T-cell (primary cell): Measurements from ENCODE around the gene EXOC4. TPM values are rescaled to one million over a fixed set of nuclear protein-coding genes. Genes with fewer than 3 reads are reported as not detected.
"Not testable (repeated sequence)": the region's sequence is repeated elsewhere in the genome, so short reads cannot be mapped to it uniquely, and the experiment has no call there.

Experiments used
- ATAC-seq, 4 experiments: fragments of 200-7000 bp in 3 of 4; fragments of 150-1000 bp in 1 of 4; cut with Tn5 transposase; replicated peaks in 1 of 4; 1 replicate in 3 of 4; 2 replicates in 1 of 4; pipeline ENCODE4 v1.10.0; 2021; ENCODE audit warnings: moderate library complexity in 3 of 4, mild to moderate bottlenecking in 2 of 4, moderate number of reproducible peaks in 1 of 4
- CTCF ChIA-PET, 2 donors: fragments of 300-600 bp; sonication (Branson Sonifier 250); formaldehyde crosslinking; loops; one replicate each; lab custom pipeline; 2022; ENCODE audit warnings: antibody characterized with exemption in 2 of 2; lab: Charles Lee
- POLR2A ChIA-PET, 2 donors: fragments of 300-600 bp; sonication (Branson Sonifier 250); formaldehyde crosslinking; loops; one replicate each; lab custom pipeline; 2022; ENCODE audit warnings: antibody characterized with exemption in 2 of 2; lab: Charles Lee
- DNase-seq, 35 experiments: peaks; one replicate each; pipeline versions ENCODE4 v3.0.0 to v3.0.0-alpha.2; 2013 to 2023
- H3K27ac ChIP-seq: one replicate; pipeline ENCODE4 v1.5.1; 2013; ENCODE audit warnings: low read length
- H3K27me3 ChIP-seq, 2 experiments: replicated peaks in 1 of 2; 1 replicate in 1 of 2; 2 replicates in 1 of 2; pipeline versions ENCODE4 v1.6.1 to v1.7.0; 2013; ENCODE audit warnings: low read length in 1 of 2, mixed read lengths in 1 of 2; ENCODE audit not compliant: control insufficient read depth in 2 of 2, insufficient read depth in 2 of 2; ENCODE audit errors: extremely low read depth in 1 of 2
- H3K36me3 ChIP-seq, 2 donors: 1 replicate in 1 of 2; 2 replicates in 1 of 2; pipeline versions ENCODE4 v1.6.1 to v1.7.0; 2013; ENCODE audit warnings: low read length in 1 of 2; ENCODE audit not compliant: control insufficient read depth in 2 of 2, insufficient read depth in 1 of 2; ENCODE audit errors: extremely low read depth in 1 of 2
- H3K4me1 ChIP-seq, 2 experiments: 1 replicate in 1 of 2; 2 replicates in 1 of 2; pipeline versions ENCODE4 v1.6.1 to v1.7.0; 2013; ENCODE audit warnings: low read length in 2 of 2, mixed read lengths in 1 of 2; ENCODE audit not compliant: insufficient read depth in 2 of 2, control insufficient read depth in 1 of 2; ENCODE audit errors: extremely low read depth in 1 of 2
- H3K4me3 ChIP-seq, 2 donors: 1 replicate in 1 of 2; 2 replicates in 1 of 2; pipeline versions ENCODE4 v1.5.1 to v1.7.0; 2013; ENCODE audit warnings: mild to moderate bottlenecking in 2 of 2, low read length in 1 of 2, moderate library complexity in 1 of 2; ENCODE audit not compliant: control insufficient read depth in 1 of 2; ENCODE audit errors: extremely low read depth in 1 of 2
- H3K9me3 ChIP-seq: 2 replicates; pipeline ENCODE4 v1.7.0; 2013
- H3K27ac Mint-ChIP-seq, 2 donors: one replicate each; pipeline ENCODE4 v1.8.0; 2020 to 2021; ENCODE audit warnings: mild to moderate bottlenecking in 2 of 2, mixed read lengths in 2 of 2
- H3K27me3 Mint-ChIP-seq, 2 donors: one replicate each; pipeline ENCODE4 v1.8.0; 2021 to 2022; ENCODE audit warnings: mixed read lengths in 2 of 2
- H3K36me3 Mint-ChIP-seq: one replicate; pipeline ENCODE4 v1.8.0; 2021; ENCODE audit warnings: mixed read lengths
- H3K4me1 Mint-ChIP-seq, 3 donors: one replicate each; pipeline ENCODE4 v1.8.0; 2020 to 2022; ENCODE audit warnings: mixed read lengths in 3 of 3, mild to moderate bottlenecking in 1 of 3
- H3K4me3 Mint-ChIP-seq, 3 donors: one replicate each; pipeline ENCODE4 v1.8.0; 2020 to 2022; ENCODE audit warnings: mild to moderate bottlenecking in 3 of 3, mixed read lengths in 3 of 3, moderate library complexity in 3 of 3
- H3K9me3 Mint-ChIP-seq, 3 donors: one replicate each; pipeline ENCODE4 v1.8.0; 2020 to 2022; ENCODE audit warnings: mixed read lengths in 3 of 3
- WGBS: methylation state at CpG from one replicate; pipeline ENCODE4 v1.1.5; 2013; ENCODE audit warnings: missing lambda C conversion rate; ENCODE audit not compliant: insufficient coverage; 5-methylcytosine and 5-hydroxymethylcytosine counted together
- total RNA-seq, 35 experiments: library from RNA in 6 of 35; stranded (reverse) in 6 of 35; fragments of 120-200 nt in 1 of 35; gene quantifications; one replicate each; pipeline versions ENCODE4 v1.2.1 to v1.2.4 and lab custom pipeline; 2013 to 2026

EXOC4 gene
- total RNA-seq, result 100 to 1,000 TPM in 2 of 5 donors, 10 to 100 TPM in 3; 58.2 to 108 (median 64.8) TPM
- 75.6 TPM for total RNA-seq (2013)
- 23.4 to 97.0 (median 61.0) reads per million in 29 experiments for total RNA-seq (lab: John Stamatoyannopoulos, UW)

DNA sequence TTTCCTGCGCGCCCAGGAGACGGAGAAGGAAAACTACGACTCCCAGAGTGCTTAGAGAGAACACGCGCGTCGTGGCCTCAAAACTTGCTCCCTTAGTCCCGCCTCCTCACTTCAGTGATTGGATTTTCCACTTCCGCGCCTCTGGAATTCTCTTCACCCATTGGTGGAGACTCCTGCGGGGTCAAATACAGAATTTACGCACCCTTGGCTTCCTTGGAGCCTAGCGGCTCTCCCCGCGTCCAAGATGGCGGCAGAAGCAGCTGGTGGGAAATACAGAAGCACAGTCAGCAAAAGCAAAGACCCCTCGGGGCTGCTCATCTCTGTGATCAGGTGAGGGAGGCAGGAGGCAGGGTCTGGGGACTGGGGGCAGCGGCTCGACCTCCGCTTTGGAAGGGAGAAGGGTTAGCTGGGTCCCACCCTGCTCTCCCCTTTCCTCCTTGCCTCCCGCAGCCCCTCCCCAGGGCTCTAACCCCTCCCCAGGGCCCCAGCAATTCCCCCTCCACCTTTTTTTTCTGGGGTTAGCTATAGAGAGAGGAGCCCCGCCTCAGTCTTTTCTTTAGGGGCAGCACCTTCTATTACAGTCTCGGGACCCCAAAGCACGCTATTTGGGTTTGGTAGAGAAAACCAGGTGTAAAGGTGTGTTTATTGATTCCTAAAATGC is at the start of gene EXOC4:
TSS of gene EXOC4 (plus strand) at position 221 of the 661 bp plus-strand sequence.
- no peaks in the 10 kb centered on the region for H3K9me3 ChIP-seq
- Mint-ChIP-seq H3K36me3 (no peaks in the 10 kb centered on the region), H3K9me3 (no peaks in the 10 kb centered on the region), H3K27me3 (no peaks in the 10 kb centered on the region), H3K4me3 (peak within 1 kb of the TSS; percentile 92 to 96 (median 93)), H3K4me1 (peaks cover 33 to 47% (median 45%) of the 10 kb centered on the region in 3 donors), H3K27ac (peak within 1 kb of the TSS; percentile 88 to 94)
- no peaks in the 10 kb centered on the region for H3K36me3 ChIP-seq
- peak within 1 kb of the TSS; percentile 91 for H3K4me3 ChIP-seq
- H3K4me1 ChIP-seq, result peaks cover 6 to 8% of the 10 kb centered on the region in 2 experiments
- ATAC-seq (peak; percentile 99 to 100 (median 100)), DNase-seq (peak; percentile 75 to 98 (median 91))
- H3K27ac ChIP-seq, result peak within 1 kb of the TSS; percentile 83
- under 1% methylated on average over 18 of the region's 25 CpGs for WGBS
- no peaks in the 10 kb centered on the region for H3K27me3 ChIP-seq
- CTCF ChIA-PET, result interaction anchor here (0.6 to 1.1 kb wide), 4 partner anchors 174 to 1064 kb away, joined by 3 to 5 read pairs (median 4); partner anchors contain the start of gene SLC35B4 (in 1 of the 2)
- POLR2A ChIA-PET, result interaction anchor here (0.6 to 0.7 kb wide), 3 partner anchors 171 to 883 kb away, joined by 3 to 5 read pairs (median 3); partner anchors contain the start of gene CHCHD3 (in 1 of the 2)

DNA sequence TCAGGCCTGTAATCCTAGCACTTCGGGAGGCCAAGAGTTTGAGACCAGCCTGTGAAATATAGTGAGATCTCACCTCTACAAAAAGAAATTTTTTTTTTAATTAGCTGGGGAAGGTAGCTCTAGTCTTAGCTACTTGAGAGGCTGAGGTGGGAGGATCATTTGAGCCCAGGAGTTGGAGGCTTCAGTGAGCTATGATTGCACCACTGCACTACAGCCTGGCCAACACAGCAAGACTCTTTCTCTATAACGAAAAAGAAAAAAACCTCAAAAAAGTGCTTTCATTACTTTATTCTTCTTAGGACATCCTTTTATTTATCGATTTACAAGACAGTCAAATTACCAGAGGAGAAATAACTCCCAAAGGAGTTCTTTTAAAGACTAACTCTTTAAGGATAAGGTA is 49.4 kb upstream of the EXOC4 start:
- H3K9me3 ChIP-seq, result no peaks in the 10 kb centered on the region
- no peaks in the 10 kb centered on the region for H3K36me3 ChIP-seq
- no CpG with 5 or more reads among the region's 3 CpGs for WGBS
- ChIA-PET POLR2A (interaction anchor here in 1 of 2 donors (0.7 kb wide), 1 partner anchor 26 kb away, joined by 3 read pairs; no protein-coding TSS in a partner anchor), CTCF (no interaction called here)
- H3K9me3 Mint-ChIP-seq, result no peaks in the 10 kb centered on the region
- no peak overlapping the region for H3K27ac Mint-ChIP-seq
- no peak overlapping the region for H3K27ac ChIP-seq
- H3K27me3 Mint-ChIP-seq, result peaks cover 7 to 10% of the 10 kb centered on the region in 2 donors
- ATAC-seq (no peak), DNase-seq (no peak)
- peaks cover 0 to 9% of the 10 kb centered on the region in 2 experiments for H3K27me3 ChIP-seq
- H3K4me3 Mint-ChIP-seq, result no peak overlapping the region
- no peak overlapping the region for H3K4me3 ChIP-seq
- no peaks in the 10 kb centered on the region for H3K36me3 Mint-ChIP-seq
- H3K4me1 ChIP-seq, result no peaks in the 10 kb centered on the region
- H3K4me1 Mint-ChIP-seq, result no peaks in the 10 kb centered on the region

DNA sequence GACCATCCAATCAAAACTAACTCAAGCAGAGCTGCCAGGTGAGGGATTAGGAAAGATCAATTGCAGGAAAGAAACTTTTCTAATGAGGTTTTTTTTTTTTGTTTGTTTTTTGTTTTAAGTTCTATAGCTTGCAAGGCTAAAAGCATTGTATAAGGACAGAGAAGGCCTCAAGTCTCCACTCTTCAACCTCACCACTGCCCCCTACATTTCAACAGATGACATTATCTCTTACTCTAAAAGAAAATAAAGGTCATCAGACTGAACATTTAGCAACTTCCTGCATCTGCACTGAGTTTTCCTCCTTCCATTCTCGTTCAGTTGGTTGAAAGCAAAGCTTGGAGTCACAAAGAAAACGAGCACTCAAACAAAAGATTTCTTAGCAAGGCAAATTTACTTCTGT is 45.2 kb upstream of the EXOC4 start:
- 50% methylated on average over 1 of the region's 2 CpGs for WGBS
- CTCF ChIA-PET, result no interaction called here
- Histone ChIP-seq H3K4me3 (no peak overlapping the region), H3K27ac (no peak overlapping the region), H3K27me3 (no peaks in the 10 kb centered on the region), H3K4me1 (no peaks in the 10 kb centered on the region), H3K36me3 (no peaks in the 10 kb centered on the region), H3K9me3 (no peaks in the 10 kb centered on the region)
- POLR2A ChIA-PET, result no interaction called here
- Mint-ChIP-seq H3K36me3 (no peaks in the 10 kb centered on the region), H3K27me3 (peaks cover 27 to 36% of the 10 kb centered on the region in 2 donors), H3K9me3 (no peaks in the 10 kb centered on the region), H3K4me1 (no peaks in the 10 kb centered on the region), H3K27ac (no peak overlapping the region), H3K4me3 (no peak overlapping the region)
- no peak for ATAC-seq
- no peak for DNase-seq

DNA sequence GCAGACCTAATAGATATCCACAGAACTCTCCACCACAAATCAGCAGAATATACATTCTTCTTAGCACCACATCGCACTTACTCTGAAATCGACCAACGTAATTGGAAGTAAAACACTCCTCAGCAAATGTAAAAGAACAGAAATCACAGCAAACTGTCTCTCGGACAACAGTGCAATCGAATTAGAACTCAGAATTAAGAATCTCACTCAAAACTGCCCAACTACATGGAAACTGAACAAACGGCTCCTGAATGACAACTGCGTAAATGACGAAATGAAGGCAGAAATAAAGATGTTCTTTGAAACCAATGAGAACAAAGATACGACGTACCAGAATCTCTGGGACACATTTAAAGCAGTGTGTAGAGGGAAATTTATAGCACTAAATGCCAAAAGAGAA is 42.1 kb upstream of the EXOC4 start:
- H3K27ac Mint-ChIP-seq, H3K9me3 ChIP-seq, H3K36me3 Mint-ChIP-seq, DNase-seq, CTCF ChIA-PET, POLR2A ChIA-PET, ATAC-seq, H3K36me3 ChIP-seq, H3K27me3 ChIP-seq, H3K4me1 Mint-ChIP-seq, H3K27ac ChIP-seq, H3K9me3 Mint-ChIP-seq, H3K4me1 ChIP-seq, H3K4me3 ChIP-seq, H3K4me3 Mint-ChIP-seq: not testable (repeated sequence)
- peaks cover 27 to 45% of the 10 kb centered on the region in 2 donors for H3K27me3 Mint-ChIP-seq
- 100% methylated on average over 4 of the region's 10 CpGs for WGBS

DNA sequence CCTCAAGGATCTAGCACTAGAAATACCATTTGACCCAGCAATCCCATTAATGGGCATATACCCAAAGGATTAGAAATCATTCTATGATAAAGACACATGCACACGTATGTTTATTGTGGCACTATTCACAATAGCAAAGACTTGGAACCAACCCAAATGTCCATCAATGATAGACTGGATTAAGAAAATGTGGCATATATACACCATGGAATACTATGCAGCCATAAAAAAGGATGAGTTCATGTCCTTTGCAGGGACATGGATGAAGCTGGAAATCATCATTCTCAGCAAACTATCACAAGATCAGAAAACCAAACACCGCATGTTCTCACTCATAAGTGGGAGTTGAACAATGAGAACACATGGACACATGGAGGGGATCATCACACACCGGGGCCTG is 39.1 kb upstream of the EXOC4 start:
- DNase-seq, H3K9me3 Mint-ChIP-seq, H3K36me3 Mint-ChIP-seq, H3K27me3 ChIP-seq, H3K4me3 ChIP-seq, H3K27ac Mint-ChIP-seq, H3K4me3 Mint-ChIP-seq, H3K4me1 Mint-ChIP-seq, H3K9me3 ChIP-seq, H3K36me3 ChIP-seq, ATAC-seq, CTCF ChIA-PET, POLR2A ChIA-PET, H3K27ac ChIP-seq, H3K4me1 ChIP-seq: not testable (repeated sequence)
- peaks cover 26 to 45% of the 10 kb centered on the region in 2 donors for H3K27me3 Mint-ChIP-seq
- no CpG with 5 or more reads among the region's 3 CpGs for WGBS

DNA sequence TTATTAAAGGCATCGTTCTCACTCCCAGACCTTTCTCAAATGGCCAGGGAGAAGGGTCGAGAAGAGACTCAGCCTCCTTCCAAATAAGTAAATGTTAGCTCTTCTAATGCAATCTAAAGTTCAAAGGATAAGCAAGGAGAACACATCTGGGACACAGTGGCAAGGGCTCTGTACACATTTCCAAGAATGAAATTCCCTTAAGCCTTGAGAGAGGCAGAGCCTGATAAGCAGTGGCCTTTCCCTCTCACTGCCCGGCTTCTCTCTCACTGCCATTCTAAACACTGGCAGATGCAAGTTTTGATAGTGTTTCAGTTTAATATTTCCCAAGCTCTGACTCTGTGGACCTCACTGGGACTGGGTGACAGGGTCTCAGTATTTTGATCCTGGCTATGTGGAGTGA is 35.1 kb upstream of the EXOC4 start:
- no peaks in the 10 kb centered on the region for H3K36me3 Mint-ChIP-seq
- Histone ChIP-seq H3K27me3 (no peaks in the 10 kb centered on the region), H3K27ac (no peak overlapping the region), H3K9me3 (no peaks in the 10 kb centered on the region), H3K4me3 (no peak overlapping the region), H3K4me1 (no peaks in the 10 kb centered on the region), H3K36me3 (no peaks in the 10 kb centered on the region)
- ATAC-seq (no peak), DNase-seq (no peak)
- H3K27ac Mint-ChIP-seq, result no peak overlapping the region
- no peak overlapping the region for H3K4me3 Mint-ChIP-seq
- ChIA-PET POLR2A (no interaction called here), CTCF (interaction anchor here in 1 of 2 donors (0.6 kb wide), 1 partner anchor 228 kb away, joined by 3 read pairs; no protein-coding TSS in a partner anchor)
- no CpG with 5 or more reads among the region's 3 CpGs for WGBS
- peaks cover 0 to 4% (median 4%) of the 10 kb centered on the region in 3 donors for H3K9me3 Mint-ChIP-seq
- H3K27me3 Mint-ChIP-seq, result peaks cover 8 to 15% of the 10 kb centered on the region in 2 donors
- H3K4me1 Mint-ChIP-seq, result no peaks in the 10 kb centered on the region
